GM18907 (cell line): ENCODE results near the gene RGS2.

Experiments used
- ATAC-seq: cut with Tn5 transposase; IDR thresholded peaks from one replicate; pipeline ENCODE4 v1.9.1; 2021; ENCODE audit warnings: mild to moderate bottlenecking, moderate library complexity; ENCODE audit not compliant: unreplicated experiment

Gene RGS2

DNA sequence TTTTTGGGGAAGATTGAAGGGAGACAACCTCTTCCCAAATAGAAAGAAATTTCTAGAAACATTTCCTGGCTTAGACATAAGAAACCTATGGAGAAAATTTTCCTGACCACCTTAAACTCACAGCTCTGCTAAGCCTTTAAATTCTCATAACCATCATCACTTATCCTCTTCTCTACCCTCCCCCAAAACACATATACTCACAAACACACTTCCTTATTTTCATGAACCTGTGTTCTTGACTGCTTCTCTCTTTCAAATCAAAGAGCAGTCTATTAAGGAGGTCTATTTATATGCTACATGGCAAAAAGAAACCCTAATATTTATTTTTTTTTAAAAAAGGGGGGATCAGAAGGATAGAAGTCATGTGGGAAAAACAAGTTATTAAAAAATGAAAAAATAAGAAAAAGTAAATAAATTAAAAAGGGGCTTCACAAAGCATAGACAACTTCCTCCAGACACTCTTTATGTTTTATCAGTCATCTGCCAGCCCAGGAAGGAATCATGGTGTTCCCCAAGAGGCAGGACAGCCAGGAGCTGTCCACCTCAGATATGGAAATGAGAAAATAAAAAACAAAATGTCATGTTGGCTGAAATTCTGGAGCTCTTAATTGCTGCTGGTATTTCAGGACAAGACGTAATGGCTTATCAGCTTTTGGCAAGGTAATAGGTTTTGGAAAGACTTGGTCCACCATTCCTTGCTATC is 12.8 kb upstream of the RGS2 start:
- ATAC-seq: no peak

DNA sequence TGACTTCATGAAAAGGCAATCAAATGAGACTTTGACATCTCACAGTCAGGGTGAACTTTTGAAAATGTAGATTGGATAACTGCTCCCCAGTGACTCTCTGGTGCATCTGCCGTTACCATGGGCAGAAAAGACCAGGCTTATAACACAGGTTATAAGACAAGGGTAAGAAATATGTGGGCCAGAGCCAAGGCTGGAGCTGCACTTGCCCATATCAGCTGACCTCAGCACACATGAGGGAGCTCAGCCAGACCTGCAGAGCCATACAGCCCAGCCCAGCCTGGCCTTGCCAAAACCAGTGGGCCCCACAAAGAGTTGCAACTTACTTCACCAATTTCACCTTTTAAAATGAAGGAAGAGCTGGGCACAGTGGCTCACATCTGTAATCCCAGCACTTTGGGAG is 11.7 kb upstream of the RGS2 start:
- no peak for ATAC-seq

DNA sequence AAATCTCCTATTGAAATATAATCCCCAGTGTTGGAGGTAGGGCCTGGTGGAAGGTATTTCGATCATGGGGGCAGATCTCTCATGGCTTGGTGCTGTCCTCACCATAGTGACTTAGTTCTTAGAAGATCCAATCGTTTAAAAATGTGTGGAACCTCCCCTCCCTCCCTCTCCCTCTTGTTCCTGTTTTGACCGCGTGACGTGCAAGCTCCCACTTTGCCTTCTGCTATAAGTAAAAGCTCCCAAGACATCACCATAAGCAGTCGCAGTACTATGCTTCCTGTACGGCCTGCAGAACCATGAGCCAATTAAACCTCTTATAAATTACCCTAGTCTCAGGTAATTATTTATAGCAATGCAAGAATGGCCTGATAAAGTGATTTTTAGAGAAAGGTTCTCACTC is 10.9 kb upstream of the RGS2 start:
- ATAC-seq: no peak

DNA sequence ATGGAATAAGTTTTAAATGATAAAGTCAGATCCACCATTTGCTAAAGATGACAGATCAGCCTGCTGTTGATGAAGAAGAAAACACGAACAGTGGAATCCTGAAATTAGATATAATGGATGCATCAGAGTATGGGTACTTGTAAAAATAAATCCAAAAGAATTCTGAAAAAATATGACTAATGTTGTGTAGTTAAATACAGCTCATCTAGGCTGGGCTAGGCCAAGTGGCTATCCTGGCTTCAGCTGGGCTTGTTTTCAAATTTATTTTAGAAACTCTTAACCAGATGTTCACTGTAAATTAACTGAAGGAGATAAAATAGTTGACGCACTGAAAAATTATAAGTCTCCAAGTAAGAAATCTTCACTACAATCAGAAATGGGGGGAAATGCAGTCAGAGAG is 7.4 kb upstream of the RGS2 start:
- no peak for ATAC-seq

DNA sequence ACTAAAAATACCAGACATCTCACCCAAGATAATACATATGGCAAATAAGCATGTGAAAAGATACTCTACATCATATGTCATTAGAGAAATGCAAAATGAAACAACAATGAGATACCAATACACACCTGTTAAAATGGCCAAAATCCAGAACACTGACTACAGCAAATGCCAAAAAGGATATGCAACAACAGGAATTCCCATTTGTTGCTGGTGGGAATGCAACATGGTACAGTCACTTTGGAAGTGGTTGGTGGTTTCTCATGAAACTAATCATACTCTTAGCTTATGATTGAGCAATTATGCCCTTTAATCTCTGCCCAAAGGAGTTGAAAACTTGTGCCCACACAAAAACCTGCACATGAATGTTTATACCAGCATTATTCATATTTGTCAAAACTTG is 6.4 kb upstream of the RGS2 start:
- no peak for ATAC-seq

DNA sequence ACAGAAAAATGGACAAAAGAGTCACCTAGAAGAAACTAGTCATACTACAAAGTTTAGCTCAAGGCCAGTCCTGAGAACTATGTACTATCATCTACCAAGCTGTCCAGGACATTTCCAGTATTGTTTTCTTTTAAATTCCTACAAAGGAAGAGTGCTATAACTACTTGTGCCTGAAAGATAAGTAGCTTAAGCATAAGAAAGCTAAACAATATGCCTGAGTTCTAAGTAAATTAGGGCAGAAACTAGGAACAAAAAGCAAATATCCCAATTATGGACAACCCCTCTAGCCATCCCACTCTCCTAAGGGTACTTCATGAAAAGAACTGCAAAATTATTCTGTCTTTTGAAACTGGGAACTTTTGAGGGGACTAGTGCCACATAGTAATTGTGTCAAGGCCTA is 5.3 kb upstream of the RGS2 start:
- ATAC-seq: no peak

DNA sequence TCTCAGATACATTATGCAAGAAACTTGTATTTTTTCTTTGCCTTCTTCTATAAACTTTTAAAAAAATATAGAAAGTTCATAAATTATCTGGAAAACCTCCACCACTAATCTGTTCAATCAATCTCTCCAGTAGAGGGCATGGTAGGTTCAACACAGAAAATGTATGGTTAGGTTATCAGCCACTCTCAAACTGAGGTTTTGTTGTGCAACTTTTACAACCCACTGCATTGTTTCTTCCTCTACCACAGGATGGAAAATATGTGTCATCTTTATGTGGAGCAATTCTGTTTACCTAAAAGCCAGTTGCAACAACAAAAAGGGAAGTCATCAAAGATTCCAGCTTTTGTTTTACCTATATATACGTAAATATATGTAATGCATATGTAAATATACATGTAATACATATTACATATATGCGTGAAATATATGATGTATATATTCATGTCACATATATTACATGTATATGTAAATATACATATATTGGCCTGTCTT is 3.0 kb upstream of the RGS2 start:
- ATAC-seq: peak; percentile 35

DNA sequence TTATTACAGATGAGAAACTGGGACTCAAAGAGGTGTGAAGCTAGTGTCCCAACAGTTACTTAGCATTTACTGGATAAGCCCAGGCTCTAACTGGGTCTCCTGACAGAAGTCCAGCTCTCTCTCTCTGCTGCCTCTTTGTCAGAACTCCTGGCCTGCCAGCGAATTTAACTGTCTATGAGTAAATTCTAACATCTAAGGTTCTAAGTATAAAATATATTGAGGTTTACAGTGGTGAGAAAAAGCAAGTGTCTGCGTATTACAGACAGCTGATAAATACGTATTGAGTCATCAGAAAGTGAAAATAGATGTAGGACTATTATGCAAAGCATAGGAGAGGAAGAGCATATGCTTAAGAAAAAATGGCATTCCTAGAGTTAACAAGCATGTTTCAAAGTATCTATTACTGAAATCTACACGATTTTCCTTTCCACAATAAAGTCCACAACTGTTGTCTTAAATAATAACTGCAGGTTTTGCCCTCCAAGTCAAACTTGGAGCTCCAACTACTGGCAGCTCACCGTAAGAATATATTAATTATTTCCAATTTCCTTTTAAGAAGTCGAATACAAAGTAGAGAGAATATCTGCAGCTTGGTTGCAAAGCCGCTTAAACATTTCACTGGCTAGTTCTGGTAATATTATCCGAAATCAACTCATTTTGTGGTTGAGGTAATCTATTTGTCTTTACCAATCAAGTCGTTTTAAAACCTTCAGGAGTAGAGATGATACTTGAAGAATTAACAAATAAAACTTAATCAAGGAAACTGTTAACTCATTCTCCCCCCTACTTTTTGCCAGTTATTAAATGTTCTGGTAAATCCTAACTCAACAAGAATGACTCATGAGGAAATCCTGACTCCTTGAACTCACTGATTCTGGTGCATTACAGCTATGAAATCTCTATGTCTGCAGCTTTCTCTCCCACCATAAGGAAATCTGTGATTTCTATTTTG is 1.4 kb upstream of the RGS2 start:
- peak; percentile 46 for ATAC-seq

DNA sequence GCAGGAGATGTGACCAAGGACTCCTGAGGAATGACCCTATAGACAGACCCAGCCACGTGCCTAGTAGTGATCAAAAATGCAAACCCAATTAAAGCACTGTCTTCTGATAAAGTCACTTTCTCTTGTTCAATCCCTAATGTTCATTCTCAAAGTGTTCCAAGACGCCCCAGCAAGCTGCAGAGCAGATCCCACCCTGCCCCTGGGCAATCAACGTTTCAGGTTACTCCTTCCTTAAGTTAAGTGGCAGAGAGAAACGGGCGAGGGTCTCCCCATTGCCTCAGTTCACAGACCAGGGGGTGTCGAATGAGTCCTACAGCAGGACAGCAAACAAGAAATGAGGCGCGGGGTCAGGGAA is 699 bp upstream of the RGS2 start:
- no peak for ATAC-seq

DNA sequence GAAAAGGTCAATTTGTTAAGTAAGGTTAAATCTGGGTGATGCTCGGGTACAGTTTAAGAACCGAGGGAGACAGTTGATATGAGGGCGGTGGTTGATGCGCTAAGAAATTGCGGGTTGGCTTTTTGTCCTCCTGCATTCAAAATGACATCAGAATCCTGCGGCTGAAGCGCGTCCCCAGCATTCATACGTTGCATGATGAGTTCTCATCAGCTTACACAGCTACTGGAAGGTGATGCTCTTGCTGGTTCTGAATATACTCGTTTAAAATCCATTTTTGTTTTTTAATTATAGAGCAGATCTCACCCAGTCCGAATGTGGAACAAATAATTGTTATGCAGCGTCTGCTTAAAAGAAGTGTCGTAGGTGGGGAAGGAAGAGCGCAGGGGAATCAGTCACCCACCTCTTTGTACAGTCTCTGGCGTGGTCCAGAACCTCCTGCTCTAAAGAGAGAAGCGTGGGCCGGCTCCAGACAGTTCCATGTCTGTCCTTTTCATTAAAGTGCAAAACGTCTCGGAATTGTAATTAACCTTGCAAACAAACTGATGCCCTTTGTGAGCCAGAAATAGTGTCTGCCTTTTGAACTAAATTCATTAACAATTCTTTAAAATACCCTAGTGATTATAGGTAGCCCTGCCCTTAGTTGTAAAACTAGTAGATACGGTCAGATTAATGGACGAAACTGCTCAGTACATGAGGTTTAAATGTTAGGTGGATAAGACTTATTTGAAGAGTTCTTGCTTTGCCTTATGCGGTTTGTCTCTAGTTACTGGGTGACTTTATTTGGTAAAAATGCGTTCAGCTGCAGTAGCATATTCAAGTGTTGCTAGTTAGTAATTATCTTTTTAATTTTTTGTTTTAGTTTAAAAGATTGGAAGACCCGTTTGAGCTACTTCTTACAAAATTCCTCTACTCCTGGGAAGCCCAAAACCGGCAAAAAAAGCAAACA is 741 bp downstream of the RGS2 start:
- ATAC-seq: no peak

DNA sequence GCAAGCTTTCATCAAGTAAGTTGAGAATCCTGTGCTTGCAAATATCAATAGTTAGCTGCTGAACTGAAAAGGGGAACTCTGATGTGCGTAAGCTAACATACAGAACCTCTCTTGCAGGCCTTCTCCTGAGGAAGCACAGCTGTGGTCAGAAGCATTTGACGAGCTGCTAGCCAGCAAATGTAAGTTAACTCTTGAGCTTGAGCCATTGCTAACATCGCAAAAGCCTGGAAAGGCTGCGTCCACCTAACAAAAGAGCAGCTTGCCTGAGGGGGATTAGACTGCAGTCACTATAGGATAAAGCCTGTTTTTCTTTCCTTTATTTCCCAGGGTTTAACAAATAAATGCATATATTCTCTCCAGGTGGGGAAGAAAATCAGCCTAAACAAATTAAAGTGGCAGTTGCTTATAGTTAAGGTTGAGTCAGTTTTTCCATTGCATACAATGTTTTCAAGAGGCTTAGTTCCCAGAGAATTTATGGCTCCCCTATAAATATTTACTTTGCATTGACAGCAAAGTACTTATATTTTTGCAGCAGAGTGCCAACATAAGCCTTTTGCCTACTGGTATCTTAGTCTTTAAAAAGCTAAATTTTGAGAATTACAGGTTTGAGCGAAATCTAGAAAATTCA is 1.5 kb downstream of the RGS2 start:
- ATAC-seq: peak; percentile 36

DNA sequence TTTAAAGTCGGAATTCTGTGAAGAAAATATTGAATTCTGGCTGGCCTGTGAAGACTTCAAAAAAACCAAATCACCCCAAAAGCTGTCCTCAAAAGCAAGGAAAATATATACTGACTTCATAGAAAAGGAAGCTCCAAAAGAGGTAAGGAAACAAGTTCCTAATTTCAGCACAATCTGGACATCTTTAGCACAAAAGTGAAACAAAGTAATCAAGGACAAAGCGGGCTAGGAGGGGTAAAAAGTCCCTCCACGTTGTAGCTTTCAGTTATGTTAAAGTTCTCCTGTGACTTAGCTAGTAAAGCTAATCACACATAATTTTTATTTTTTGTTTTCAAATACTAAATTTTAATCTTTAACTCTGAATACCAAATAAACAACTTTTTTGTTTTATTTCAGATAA is 2.2 kb downstream of the RGS2 start:
- no peak for ATAC-seq

DNA sequence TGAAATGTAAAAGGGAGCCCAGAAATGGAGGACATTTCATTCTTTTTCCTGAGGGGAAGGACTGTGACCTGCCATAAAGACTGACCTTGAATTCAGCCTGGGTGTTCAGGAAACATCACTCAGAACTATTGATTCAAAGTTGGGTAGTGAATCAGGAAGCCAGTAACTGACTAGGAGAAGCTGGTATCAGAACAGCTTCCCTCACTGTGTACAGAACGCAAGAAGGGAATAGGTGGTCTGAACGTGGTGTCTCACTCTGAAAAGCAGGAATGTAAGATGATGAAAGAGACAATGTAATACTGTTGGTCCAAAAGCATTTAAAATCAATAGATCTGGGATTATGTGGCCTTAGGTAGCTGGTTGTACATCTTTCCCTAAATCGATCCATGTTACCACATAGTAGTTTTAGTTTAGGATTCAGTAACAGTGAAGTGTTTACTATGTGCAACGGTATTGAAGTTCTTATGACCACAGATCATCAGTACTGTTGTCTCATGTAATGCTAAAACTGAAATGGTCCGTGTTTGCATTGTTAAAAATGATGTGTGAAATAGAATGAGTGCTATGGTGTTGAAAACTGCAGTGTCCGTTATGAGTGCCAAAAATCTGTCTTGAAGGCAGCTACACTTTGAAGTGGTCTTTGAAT is 2.9 kb downstream of the RGS2 start:
- ATAC-seq: no peak

DNA sequence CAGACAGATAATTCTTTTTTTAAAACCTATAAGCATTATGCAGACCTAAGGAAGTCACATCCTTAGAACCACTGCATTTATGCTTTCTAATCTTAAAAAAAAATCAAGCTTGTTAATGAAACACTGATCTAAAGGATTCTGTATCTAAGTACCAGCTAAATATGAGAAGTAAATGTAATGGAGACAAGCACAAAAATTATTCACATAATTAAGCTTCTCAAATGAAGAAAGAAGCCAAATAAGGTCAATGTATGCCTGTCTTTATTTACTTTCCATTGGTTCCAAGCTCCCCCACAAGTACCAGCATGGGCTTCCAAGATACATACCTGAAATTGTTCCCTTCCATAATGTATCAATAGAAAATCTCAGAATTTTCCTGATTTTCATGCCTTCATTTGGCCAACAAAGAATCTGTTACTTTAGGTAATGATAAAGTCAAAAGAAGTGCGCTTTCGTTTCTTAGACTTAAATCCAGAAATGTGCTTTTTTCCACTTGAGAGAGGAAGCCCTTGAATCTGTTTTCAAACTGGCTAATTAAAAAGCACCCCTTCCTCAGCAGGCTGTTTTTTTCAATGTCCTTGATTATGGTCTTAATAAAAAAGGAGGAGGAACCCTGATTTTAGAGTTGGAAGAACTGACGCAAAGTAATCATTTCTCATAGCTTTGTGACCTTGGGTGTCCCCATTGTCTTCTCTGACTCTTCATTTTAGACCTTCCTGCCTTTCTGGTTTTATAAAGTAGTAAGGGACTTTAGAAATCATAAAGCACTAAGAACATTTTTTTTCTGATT is 3.8 kb downstream of the RGS2 start:
- no peak for ATAC-seq

DNA sequence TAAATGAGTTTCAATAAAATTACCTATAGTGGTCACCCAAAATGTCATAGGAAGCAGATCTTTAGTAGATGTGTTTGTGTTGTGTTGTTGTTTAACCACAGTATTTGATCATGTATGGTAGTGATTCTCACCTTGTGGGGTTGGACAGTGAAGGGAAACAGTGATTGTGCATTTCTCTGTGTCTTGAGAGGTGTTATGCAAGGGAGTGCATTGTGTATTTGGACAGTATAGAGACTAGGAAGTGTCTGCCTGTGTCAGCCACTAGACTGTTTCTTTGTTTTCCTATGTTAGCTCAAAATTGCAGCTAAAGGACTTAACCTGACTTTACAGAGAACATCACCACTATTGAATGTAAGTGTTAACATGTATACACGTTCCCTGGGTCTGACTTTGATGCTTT is 6.0 kb downstream of the RGS2 start:
- ATAC-seq: no peak

DNA sequence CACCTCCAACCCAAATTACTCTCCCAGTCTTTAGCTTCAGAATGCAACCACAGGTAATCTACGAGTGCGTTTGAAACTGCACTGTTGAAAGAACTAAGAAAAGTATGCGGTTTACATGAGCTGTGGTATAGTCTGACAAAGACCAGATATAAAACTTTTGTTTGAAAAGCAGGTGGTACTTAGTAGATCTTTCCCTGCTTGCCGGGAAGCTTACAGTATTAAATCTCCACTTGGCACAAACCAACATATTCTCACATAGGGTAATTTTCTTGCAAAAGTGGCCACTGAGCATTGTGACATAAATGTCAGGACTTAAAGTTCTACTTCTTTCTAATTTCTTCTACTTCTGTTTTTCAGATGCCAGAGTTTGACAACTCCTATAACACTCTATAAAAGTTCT is 8.4 kb downstream of the RGS2 start:
- ATAC-seq: no peak

DNA sequence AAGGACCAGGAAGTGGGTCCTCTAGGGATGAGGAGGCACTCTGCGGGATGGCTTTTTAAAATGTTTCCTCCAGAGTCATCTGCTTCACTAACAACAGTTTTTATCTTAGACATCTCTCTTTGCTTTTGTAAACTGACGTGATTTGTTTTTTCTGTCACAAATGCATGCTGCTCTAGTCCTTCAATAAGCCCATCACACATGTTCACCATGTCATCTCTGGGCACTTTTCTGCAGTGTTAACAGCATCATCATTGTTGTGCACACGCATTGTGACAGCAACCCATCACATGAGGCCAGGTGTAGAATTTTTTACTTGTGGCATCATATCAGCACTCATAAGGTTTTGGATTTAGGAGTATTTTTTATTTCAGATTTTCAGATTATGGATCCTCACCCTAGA is 12.5 kb downstream of the RGS2 start:
- ATAC-seq: no peak

DNA sequence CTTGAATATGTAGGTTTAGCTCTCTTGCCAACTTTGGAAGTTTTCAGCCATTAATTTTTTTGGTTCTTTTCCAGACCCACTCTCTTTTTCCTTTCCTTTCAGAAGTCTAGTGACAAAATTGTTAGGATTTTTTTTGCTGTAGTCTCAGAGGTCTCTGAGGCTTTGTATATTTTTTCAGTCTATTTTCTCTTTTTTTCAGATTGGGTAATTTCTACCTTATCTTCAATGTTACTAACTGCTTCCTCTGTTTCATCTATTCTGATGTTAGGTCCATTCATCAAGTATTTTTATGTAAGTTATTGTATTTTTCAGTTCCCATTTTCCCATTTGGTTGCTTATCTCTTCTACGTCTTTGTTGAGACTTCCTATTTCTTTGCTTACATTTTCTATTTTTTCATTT is 15.7 kb downstream of the RGS2 start:
- no peak for ATAC-seq

DNA sequence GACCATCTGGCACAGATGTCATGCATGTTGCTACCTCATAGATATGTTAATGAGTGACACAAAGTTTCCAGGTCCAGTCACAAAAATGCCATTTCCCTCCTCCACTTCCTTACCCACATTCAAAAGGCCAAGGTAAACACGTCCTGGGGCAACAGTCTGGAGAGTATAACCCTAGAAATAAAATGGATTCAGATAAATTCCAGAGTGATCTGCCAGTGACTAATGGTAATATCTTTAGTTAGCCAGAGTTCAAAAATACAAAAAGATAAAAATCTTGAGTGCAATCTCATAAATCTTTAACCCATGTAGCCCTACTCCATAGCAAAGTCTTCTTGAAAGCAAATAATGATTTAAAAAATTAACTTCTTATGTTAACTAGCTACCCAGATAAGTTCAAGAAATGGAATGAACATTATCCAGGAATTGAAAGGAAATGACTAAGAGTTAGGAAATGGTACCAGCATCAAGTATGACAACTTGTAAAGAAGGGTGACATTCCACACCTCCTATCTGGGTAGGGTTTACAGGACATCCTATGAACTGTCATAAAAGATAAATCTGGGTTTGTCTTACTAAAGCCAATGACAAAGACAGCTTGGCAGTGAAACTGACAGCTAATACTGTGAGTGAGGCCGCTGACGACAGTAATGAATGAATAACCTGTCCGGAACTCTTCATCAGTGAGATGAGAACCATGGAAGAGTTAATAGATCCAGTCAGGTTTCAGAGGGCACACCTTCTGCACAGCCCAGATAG is 18.1 kb downstream of the RGS2 start:
- peak; percentile 92 for ATAC-seq
